SK-N-SH treated with all-trans-retinoic acid at 6 μM for 48 hours (cell line): ENCODE results near the gene CACNA2D2.

Experiments used
- BACH2 ChIP-seq: fragments of 250-450 bp; sonication (Bioruptor Pico); IDR thresholded peaks from 2 replicates; pipeline ENCODE4 v1.9.0; 2021; ENCODE audit warnings: mild to moderate bottlenecking, borderline replicate concordance
- CSDC2 ChIP-seq: fragments of 250-450 bp; sonication (Bioruptor Pico); IDR thresholded peaks from 2 replicates; pipeline ENCODE4 v1.5.0; 2020; ENCODE audit warnings: mild to moderate bottlenecking, moderate library complexity
- CSRNP3 ChIP-seq: fragments of 250-450 bp; sonication (Bioruptor Pico); IDR thresholded peaks from 2 replicates; pipeline ENCODE4 v1.5.1; 2021; ENCODE audit warnings: mild to moderate bottlenecking, moderate library complexity
- ESRRG ChIP-seq: fragments of 250-450 bp; sonication (Bioruptor Pico); IDR thresholded peaks from 2 replicates; pipeline ENCODE4 v1.6.1; 2021; ENCODE audit warnings: mild to moderate bottlenecking
- OSR1 ChIP-seq: fragments of 250-450 bp; sonication (Bioruptor Pico); IDR thresholded peaks from 2 replicates; pipeline ENCODE4 v1.8.0; 2022; ENCODE audit warnings: moderate library complexity, mild to moderate bottlenecking, inconsistent platforms
- RARB ChIP-seq: fragments of 250-450 bp; sonication (Bioruptor Pico); IDR thresholded peaks from 2 replicates; pipeline ENCODE4 v1.8.0; 2021; ENCODE audit warnings: mild to moderate bottlenecking, moderate library complexity
- SNAI2 ChIP-seq: fragments of 250-450 bp; sonication (Bioruptor Pico); IDR thresholded peaks from 2 replicates; pipeline ENCODE4 v1.5.0; 2020; ENCODE audit warnings: mild to moderate bottlenecking, moderate library complexity
- TOX ChIP-seq: fragments of 250-450 bp; sonication (Bioruptor Pico); IDR thresholded peaks from 2 replicates; pipeline ENCODE4 v1.8.0; 2021; ENCODE audit warnings: mild to moderate bottlenecking, moderate library complexity, borderline replicate concordance
- TSHZ2 ChIP-seq: fragments of 250-450 bp; sonication (Bioruptor Pico); IDR thresholded peaks from 2 replicates; pipeline ENCODE4 v1.5.0; 2020; ENCODE audit warnings: mild to moderate bottlenecking, moderate library complexity
- ZFP3 ChIP-seq: fragments of 250-450 bp; sonication (Bioruptor Pico); IDR thresholded peaks from 2 replicates; pipeline ENCODE4 v1.5.0; 2020; ENCODE audit warnings: mild to moderate bottlenecking, moderate library complexity
- ZFP30 ChIP-seq: fragments of 450-650 bp; formaldehyde crosslinking; IDR thresholded peaks from 2 replicates; pipeline ENCODE4 v1.5.0; 2022; ENCODE audit warnings: mild to moderate bottlenecking, moderate library complexity
- ZNF70 ChIP-seq: fragments of 450-650 bp; formaldehyde crosslinking; IDR thresholded peaks from 2 replicates; pipeline ENCODE4 v1.5.0; 2020; ENCODE audit warnings: mild to moderate bottlenecking, moderate library complexity
- TF ChIP-seq, protein P1 (sequence below): fragments of 250-450 bp; sonication (Bioruptor Pico); IDR thresholded peaks from 2 replicates; pipeline ENCODE4 v1.8.0; 2020; ENCODE audit warnings: mild to moderate bottlenecking, moderate library complexity, borderline replicate concordance

DNA sequence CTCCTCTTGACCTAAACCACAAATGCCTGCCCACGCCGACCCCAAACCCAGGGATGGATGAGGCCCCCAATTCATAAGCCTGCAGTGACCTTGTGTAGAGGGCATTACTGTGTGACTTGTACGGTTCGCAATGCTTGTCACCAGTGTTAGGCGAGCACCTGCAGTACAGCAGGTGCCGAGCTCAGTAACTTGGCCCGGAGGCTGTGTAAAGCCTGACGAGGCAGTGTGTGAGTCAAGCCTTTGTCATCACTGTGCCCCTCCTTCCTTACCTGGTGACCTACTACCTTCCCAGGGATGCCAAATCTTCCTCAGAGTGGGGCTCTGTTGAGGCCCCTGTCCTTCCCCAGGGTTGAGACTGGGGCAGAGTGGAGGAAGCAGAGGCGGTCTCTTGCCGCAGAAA, 106.9 kb downstream of the CACNA2D2 start:
- no peak for TF ChIP-seq RARB (CRISPR knock-in tag)
- no peak for TF ChIP-seq OSR1 (CRISPR knock-in tag)
- TF ChIP-seq, protein P1, sequence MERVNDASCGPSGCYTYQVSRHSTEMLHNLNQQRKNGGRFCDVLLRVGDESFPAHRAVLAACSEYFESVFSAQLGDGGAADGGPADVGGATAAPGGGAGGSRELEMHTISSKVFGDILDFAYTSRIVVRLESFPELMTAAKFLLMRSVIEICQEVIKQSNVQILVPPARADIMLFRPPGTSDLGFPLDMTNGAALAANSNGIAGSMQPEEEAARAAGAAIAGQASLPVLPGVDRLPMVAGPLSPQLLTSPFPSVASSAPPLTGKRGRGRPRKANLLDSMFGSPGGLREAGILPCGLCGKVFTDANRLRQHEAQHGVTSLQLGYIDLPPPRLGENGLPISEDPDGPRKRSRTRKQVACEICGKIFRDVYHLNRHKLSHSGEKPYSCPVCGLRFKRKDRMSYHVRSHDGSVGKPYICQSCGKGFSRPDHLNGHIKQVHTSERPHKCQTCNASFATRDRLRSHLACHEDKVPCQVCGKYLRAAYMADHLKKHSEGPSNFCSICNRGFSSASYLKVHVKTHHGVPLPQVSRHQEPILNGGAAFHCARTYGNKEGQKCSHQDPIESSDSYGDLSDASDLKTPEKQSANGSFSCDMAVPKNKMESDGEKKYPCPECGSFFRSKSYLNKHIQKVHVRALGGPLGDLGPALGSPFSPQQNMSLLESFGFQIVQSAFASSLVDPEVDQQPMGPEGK (CRISPR knock-in tag) = no peak
- no peak for TF ChIP-seq SNAI2 (CRISPR knock-in tag)
- no peak for TF ChIP-seq ESRRG (CRISPR knock-in tag)
- TF ChIP-seq ZNF70 (CRISPR knock-in tag) = no peak
- TF ChIP-seq BACH2 = no peak
- no peak for TF ChIP-seq TSHZ2 (CRISPR knock-in tag)
- no peak for TF ChIP-seq TOX (CRISPR knock-in tag)
- no peak for TF ChIP-seq CSDC2
- TF ChIP-seq ZFP3 (CRISPR knock-in tag) = no peak
- no peak for TF ChIP-seq CSRNP3 (CRISPR knock-in tag)
- TF ChIP-seq ZFP30 (CRISPR knock-in tag) = no peak
